Brain microvascular endothelial cell (primary cell): ENCODE measurements around the gene RANBP3.

Experiments used
- DNase-seq: peaks from one replicate; pipeline ENCODE4 v3.0.0-alpha.2; 2020
- H3K27ac ChIP-seq: fragments of 250-450 bp; sonication (Bioruptor Pico); 2 replicates; pipeline ENCODE4 v1.5.1; 2020; ENCODE audit warnings: mild to moderate bottlenecking, moderate library complexity
- H3K27me3 ChIP-seq: fragments of 250-450 bp; sonication (Bioruptor Pico); replicated peaks from 2 replicates; pipeline ENCODE4 v1.5.1; 2020; ENCODE audit warnings: mild to moderate bottlenecking
- H3K36me3 ChIP-seq: fragments of 250-450 bp; sonication (Bioruptor Pico); replicated peaks from 2 replicates; pipeline ENCODE4 v1.5.1; 2020; ENCODE audit warnings: mild to moderate bottlenecking
- H3K4me3 ChIP-seq: 2 replicates; pipeline ENCODE4 v1.5.1; 2011; ENCODE audit warnings: low read depth, mild to moderate bottlenecking, control low read depth, low read length, moderate library complexity
- CTCF ChIP-seq: IDR thresholded peaks from 2 replicates; pipeline ENCODE4 v1.5.1; 2011; ENCODE audit warnings: low read depth, mild to moderate bottlenecking, moderate library complexity, low read length, control low read depth, inconsistent platforms; ENCODE audit errors: missing control alignments
- in situ Hi-C: cut with HindIII; loops from 2 replicates; pipeline ENCODE4 v1.10.0; 2017; ENCODE audit warnings: low sequenced_read_pairs, low pct_ligation_motif_present

RANBP3 gene

GRCh38 chr19:5917431-5918107 is 60.4 kb downstream of the RANBP3 start:
- Histone ChIP-seq H3K36me3 (peaks cover 46% of the 10 kb centered on the region), H3K27ac (no peak overlapping the region), H3K4me3 (no peak overlapping the region), H3K27me3 (no peaks in the 10 kb centered on the region)
- DNase-seq, result no peak
- in situ Hi-C loops, result no loop called here
- TF ChIP-seq CTCF, result no peak

GRCh38 chr19:5916181-5916708 is 61.7 kb downstream of the RANBP3 start:
- Histone ChIP-seq H3K4me3 (no peak overlapping the region), H3K36me3 (peaks cover 36% of the 10 kb centered on the region), H3K27me3 (no peaks in the 10 kb centered on the region), H3K27ac (no peak overlapping the region)
- DNase-seq, result no peak
- TF ChIP-seq CTCF, result no peak
- in situ Hi-C loops, result no loop called here

- Histone ChIP-seq H3K4me3 (no peak overlapping the region), H3K27me3 (no peaks in the 10 kb centered on the region), H3K27ac (no peak overlapping the region), H3K36me3 (peaks cover 34% of the 10 kb centered on the region)
- in situ Hi-C loops, result no loop called here
- TF ChIP-seq CTCF, result no peak
- no peak for DNase-seq
Measured at GRCh38 chr19:5915782-5916165, 62.2 kb downstream of the RANBP3 start.

- no peak for DNase-seq
- no peak for TF ChIP-seq CTCF
- Histone ChIP-seq H3K27ac (no peak overlapping the region), H3K36me3 (peaks cover 33% of the 10 kb centered on the region), H3K4me3 (no peak overlapping the region), H3K27me3 (no peaks in the 10 kb centered on the region)
- in situ Hi-C loops, result no loop called here
Measured at GRCh38 chr19:5914946-5915781, 62.8 kb downstream of the RANBP3 start.

- peaks cover 32% of the 10 kb centered on the region for H3K36me3 ChIP-seq
- DNase-seq, result no peak
- H3K27ac ChIP-seq, result no peak overlapping the region
- no peak overlapping the region for H3K4me3 ChIP-seq
- in situ Hi-C loops, result no loop called here
- TF ChIP-seq CTCF, result no peak
- no peaks in the 10 kb centered on the region for H3K27me3 ChIP-seq
Measured at GRCh38 chr19:5914358-5914774, 63.6 kb downstream of the RANBP3 start.
